Measurements from ENCODE around the gene TGFBR2. TPM values are rescaled to one million over a fixed set of nuclear protein-coding genes. Genes with fewer than 3 reads are reported as not detected.

Gene TGFBR2
- total RNA-seq, 1 donor from 2014 or later: 39.9 TPM

- H3K27ac Mint-ChIP-seq (ENCODE audit: unreplicated experiment): no peak overlapping the region
- H3K27me3 Mint-ChIP-seq (ENCODE audit: low read depth, unreplicated experiment): peaks cover 1% of the 10 kb centered on the region
- no peak overlapping the region for H3K4me3 ChIP-seq (ENCODE audit: insufficient read depth, low read depth, low read length)
- H3K4me1 Mint-ChIP-seq (ENCODE audit: low read depth, unreplicated experiment): peaks cover 4% of the 10 kb centered on the region
- DNase-seq (ENCODE audit: low read depth) (no peak), FAIRE-seq (no peak)
- no peaks in the 10 kb centered on the region for H3K36me3 Mint-ChIP-seq (ENCODE audit: low read depth, unreplicated experiment)
- no peak overlapping the region for H3K4me2 ChIP-seq (ENCODE audit: low read length)
- no peaks in the 10 kb centered on the region for H3K9me3 ChIP-seq (ENCODE audit: insufficient read depth, low read depth, low read length)
- TF ChIP-seq EZH2 (IDR thresholded peaks at IDR 0.05; ENCODE audit: insufficient read depth, low read length) (no peak), CTCF (IDR thresholded peaks at IDR 0.05; ENCODE audit: insufficient read depth, low read depth, low read length) (no peak)
- H3K4me3 Mint-ChIP-seq (ENCODE audit: unreplicated experiment): no peak overlapping the region
- no peaks in the 10 kb centered on the region for H3K27me3 ChIP-seq (ENCODE audit: insufficient read depth, low read length)
- no peaks in the 10 kb centered on the region for H3K36me3 ChIP-seq (ENCODE audit: insufficient read depth, low read length)
- H4K20me1 ChIP-seq (ENCODE audit: insufficient read depth, low read length): no peaks in the 10 kb centered on the region
- no peaks in the 10 kb centered on the region for H3K9me3 Mint-ChIP-seq (ENCODE audit: unreplicated experiment)
- H3K4me1 ChIP-seq (ENCODE audit: insufficient read depth, low read length): no peaks in the 10 kb centered on the region
- no peak overlapping the region for H2AFZ ChIP-seq (ENCODE audit: low read depth, low read length)
- H3K9ac ChIP-seq (ENCODE audit: low read length): no peak overlapping the region
- no peak overlapping the region for H3K27ac ChIP-seq (ENCODE audit: low read depth, low read length)
- no peaks in the 10 kb centered on the region for H3K79me2 ChIP-seq (ENCODE audit: insufficient read depth, low read length)
These were observed 42.4 kb upstream of the TGFBR2 start for GRCh38 chr3:30563956-30564355.

- H3K27me3 Mint-ChIP-seq (ENCODE audit: low read depth, unreplicated experiment): peaks cover 1% of the 10 kb centered on the region
- no peak overlapping the region for H3K4me3 Mint-ChIP-seq (ENCODE audit: unreplicated experiment)
- H3K27me3 ChIP-seq (ENCODE audit: insufficient read depth, low read length): no peaks in the 10 kb centered on the region
- no peaks in the 10 kb centered on the region for H3K9me3 Mint-ChIP-seq (ENCODE audit: unreplicated experiment)
- H3K36me3 Mint-ChIP-seq (ENCODE audit: low read depth, unreplicated experiment): no peaks in the 10 kb centered on the region
- H3K4me1 Mint-ChIP-seq (ENCODE audit: low read depth, unreplicated experiment): peaks cover 4% of the 10 kb centered on the region
- H3K9me3 ChIP-seq (ENCODE audit: insufficient read depth, low read depth, low read length): no peaks in the 10 kb centered on the region
- no peaks in the 10 kb centered on the region for H4K20me1 ChIP-seq (ENCODE audit: insufficient read depth, low read length)
- no peak overlapping the region for H3K27ac Mint-ChIP-seq (ENCODE audit: unreplicated experiment)
- no peaks in the 10 kb centered on the region for H3K36me3 ChIP-seq (ENCODE audit: insufficient read depth, low read length)
- DNase-seq (ENCODE audit: low read depth) (no peak), FAIRE-seq (no peak)
- H3K4me1 ChIP-seq (ENCODE audit: insufficient read depth, low read length): no peaks in the 10 kb centered on the region
- TF ChIP-seq CTCF (IDR thresholded peaks at IDR 0.05; ENCODE audit: insufficient read depth, low read depth, low read length): no peak
- TF ChIP-seq EZH2 (IDR thresholded peaks at IDR 0.05; ENCODE audit: insufficient read depth, low read length): no peak
- no peak overlapping the region for H3K4me2 ChIP-seq (ENCODE audit: low read length)
- H3K9ac ChIP-seq (ENCODE audit: low read length): no peak overlapping the region
- H3K4me3 ChIP-seq (ENCODE audit: insufficient read depth, low read depth, low read length): no peak overlapping the region
- no peak overlapping the region for H3K27ac ChIP-seq (ENCODE audit: low read depth, low read length)
- no peaks in the 10 kb centered on the region for H3K79me2 ChIP-seq (ENCODE audit: insufficient read depth, low read length)
- H2AFZ ChIP-seq (ENCODE audit: low read depth, low read length): no peak overlapping the region
These were observed 39.2 kb upstream of the TGFBR2 start for GRCh38 chr3:30567139-30567753.

- H3K4me3 Mint-ChIP-seq (ENCODE audit: unreplicated experiment): no peak overlapping the region
- H3K27me3 Mint-ChIP-seq (ENCODE audit: low read depth, unreplicated experiment): no peaks in the 10 kb centered on the region
- peak; percentile 8 for DNase-seq (ENCODE audit: low read depth)
- no peak overlapping the region for H3K27ac Mint-ChIP-seq (ENCODE audit: unreplicated experiment)
- no peaks in the 10 kb centered on the region for H3K9me3 Mint-ChIP-seq (ENCODE audit: unreplicated experiment)
- H3K4me2 ChIP-seq (ENCODE audit: low read length): peak overlapping the region; percentile 32
- peaks cover 21% of the 10 kb centered on the region for H3K4me1 Mint-ChIP-seq (ENCODE audit: low read depth, unreplicated experiment)
- H2AFZ ChIP-seq (ENCODE audit: low read depth, low read length): no peak overlapping the region
- no peak overlapping the region for H3K27ac ChIP-seq (ENCODE audit: low read depth, low read length)
- no peaks in the 10 kb centered on the region for H3K36me3 Mint-ChIP-seq (ENCODE audit: low read depth, unreplicated experiment)
- no peaks in the 10 kb centered on the region for H3K9me3 ChIP-seq (ENCODE audit: insufficient read depth, low read depth, low read length)
- TF ChIP-seq EZH2 (IDR thresholded peaks at IDR 0.05; ENCODE audit: insufficient read depth, low read length) (no peak), CTCF (IDR thresholded peaks at IDR 0.05; ENCODE audit: insufficient read depth, low read depth, low read length) (no peak)
- no peaks in the 10 kb centered on the region for H3K27me3 ChIP-seq (ENCODE audit: insufficient read depth, low read length)
- H3K9ac ChIP-seq (ENCODE audit: low read length): no peak overlapping the region
- peak; percentile 55 for FAIRE-seq
- H3K4me3 ChIP-seq (ENCODE audit: insufficient read depth, low read depth, low read length): no peak overlapping the region
- no peaks in the 10 kb centered on the region for H3K79me2 ChIP-seq (ENCODE audit: insufficient read depth, low read length)
- no peaks in the 10 kb centered on the region for H4K20me1 ChIP-seq (ENCODE audit: insufficient read depth, low read length)
- H3K4me1 ChIP-seq (ENCODE audit: insufficient read depth, low read length): peaks cover 15% of the 10 kb centered on the region
- H3K36me3 ChIP-seq (ENCODE audit: insufficient read depth, low read length): no peaks in the 10 kb centered on the region
These were observed 29.5 kb upstream of the TGFBR2 start for GRCh38 chr3:30576946-30577345.
